ENCODE data around the gene CACNG5. TPM values are rescaled to one million over a fixed set of nuclear protein-coding genes. Genes with fewer than 3 reads are reported as not detected.

Gene CACNG5
- total RNA-seq, 1 donor from 2014 or later, result not detected

DNA sequence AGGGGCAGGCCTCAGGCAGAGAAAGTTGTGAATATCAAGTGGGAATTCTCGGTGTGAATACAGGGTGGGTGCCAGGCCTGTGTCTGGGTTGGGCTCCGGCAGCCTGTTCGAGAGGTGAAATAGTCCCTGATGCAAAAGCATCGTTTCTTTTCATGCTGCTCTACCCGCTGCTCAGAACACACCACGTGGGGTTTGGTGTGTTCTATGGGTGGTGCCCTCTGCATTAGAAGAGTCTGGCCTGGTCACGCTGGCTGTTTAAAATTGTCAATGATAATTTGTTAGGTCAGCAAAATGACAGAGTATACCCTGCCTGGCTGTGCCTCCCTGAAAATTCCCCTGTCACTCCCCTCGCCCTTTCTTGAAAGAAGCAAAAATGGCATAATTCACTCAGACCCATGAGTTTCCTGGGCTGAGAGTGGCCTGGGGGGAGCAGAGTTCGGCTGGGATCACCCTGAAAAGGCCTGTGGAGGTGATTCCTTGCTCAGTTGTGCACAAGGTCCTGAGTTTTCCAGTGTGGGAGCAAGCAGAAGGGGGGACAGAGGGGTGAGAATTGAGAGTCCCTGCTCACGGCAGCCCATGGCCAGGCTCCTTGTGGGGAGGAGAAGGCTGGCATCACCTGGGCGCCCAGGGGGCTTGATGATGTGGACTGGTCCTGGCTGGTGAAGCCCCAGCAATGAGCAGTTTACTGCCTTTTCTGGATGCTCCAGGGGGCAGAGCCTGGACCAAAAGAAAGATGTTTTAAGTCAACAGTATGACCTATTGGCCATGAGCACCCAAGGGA is 3.2 kb downstream of the CACNG5 start:
- H3K27me3 ChIP-seq (ENCODE audit: control insufficient read depth, insufficient read depth, low read length), result peaks cover 25% of the 10 kb centered on the region

DNA sequence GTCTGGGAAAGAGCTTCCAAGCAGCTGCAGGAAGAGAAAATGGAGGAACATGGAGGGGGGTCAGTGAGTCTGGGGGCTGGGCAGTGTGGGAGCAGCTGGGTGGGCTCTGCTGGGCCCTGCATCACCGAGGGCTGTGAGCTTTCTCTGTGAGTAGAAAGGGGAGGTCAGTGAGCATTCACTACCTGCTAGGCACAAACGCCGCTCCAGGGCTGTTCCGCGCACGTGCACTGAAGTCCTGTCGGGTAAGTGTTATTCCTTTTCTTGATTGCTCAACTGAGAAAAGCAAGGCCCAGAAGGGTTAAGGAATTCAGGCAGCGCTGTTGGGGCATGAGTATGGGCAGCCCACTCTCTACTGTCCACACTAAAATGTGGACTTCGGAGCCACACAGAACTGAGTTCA is 4.7 kb downstream of the CACNG5 start:
- no peak overlapping the region for H3K4me3 ChIP-seq (ENCODE audit: low read depth, low read length)
- TF ChIP-seq, protein P1, sequence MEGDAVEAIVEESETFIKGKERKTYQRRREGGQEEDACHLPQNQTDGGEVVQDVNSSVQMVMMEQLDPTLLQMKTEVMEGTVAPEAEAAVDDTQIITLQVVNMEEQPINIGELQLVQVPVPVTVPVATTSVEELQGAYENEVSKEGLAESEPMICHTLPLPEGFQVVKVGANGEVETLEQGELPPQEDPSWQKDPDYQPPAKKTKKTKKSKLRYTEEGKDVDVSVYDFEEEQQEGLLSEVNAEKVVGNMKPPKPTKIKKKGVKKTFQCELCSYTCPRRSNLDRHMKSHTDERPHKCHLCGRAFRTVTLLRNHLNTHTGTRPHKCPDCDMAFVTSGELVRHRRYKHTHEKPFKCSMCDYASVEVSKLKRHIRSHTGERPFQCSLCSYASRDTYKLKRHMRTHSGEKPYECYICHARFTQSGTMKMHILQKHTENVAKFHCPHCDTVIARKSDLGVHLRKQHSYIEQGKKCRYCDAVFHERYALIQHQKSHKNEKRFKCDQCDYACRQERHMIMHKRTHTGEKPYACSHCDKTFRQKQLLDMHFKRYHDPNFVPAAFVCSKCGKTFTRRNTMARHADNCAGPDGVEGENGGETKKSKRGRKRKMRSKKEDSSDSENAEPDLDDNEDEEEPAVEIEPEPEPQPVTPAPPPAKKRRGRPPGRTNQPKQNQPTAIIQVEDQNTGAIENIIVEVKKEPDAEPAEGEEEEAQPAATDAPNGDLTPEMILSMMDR (IDR thresholded peaks at IDR 0.05; ENCODE audit: insufficient read depth, low read length, poor library complexity, severe bottlenecking), result no peak
- peaks cover 21% of the 10 kb centered on the region for H3K27me3 ChIP-seq (ENCODE audit: control insufficient read depth, insufficient read depth, low read length)
- H3K36me3 ChIP-seq (ENCODE audit: control insufficient read depth, insufficient read depth, low read length), result no peaks in the 10 kb centered on the region
- DNase-seq (ENCODE audit: low read depth), result no peak

More for the DNA sequence above, 3.2 kb downstream of the CACNG5 start:
- Histone ChIP-seq H3K4me3 (ENCODE audit: low read depth, low read length) (no peak overlapping the region), H3K36me3 (ENCODE audit: control insufficient read depth, insufficient read depth, low read length) (no peaks in the 10 kb centered on the region)
- no peak for DNase-seq (ENCODE audit: low read depth)
- TF ChIP-seq, protein P1 (IDR thresholded peaks at IDR 0.05; ENCODE audit: insufficient read depth, low read length, poor library complexity, severe bottlenecking), result no peak

- Histone ChIP-seq H3K36me3 (ENCODE audit: control insufficient read depth, insufficient read depth, low read length) (no peaks in the 10 kb centered on the region), H3K4me3 (ENCODE audit: low read depth, low read length) (no peak overlapping the region), H3K27me3 (ENCODE audit: control insufficient read depth, insufficient read depth, low read length) (peaks cover 17% of the 10 kb centered on the region)
- TF ChIP-seq, protein P1 (IDR thresholded peaks at IDR 0.05; ENCODE audit: insufficient read depth, low read length, poor library complexity, severe bottlenecking), result no peak
- DNase-seq (ENCODE audit: low read depth), result no peak
Measured at GRCh38 chr17:66840061-66840460, 5.1 kb downstream of the CACNG5 start.

DNA sequence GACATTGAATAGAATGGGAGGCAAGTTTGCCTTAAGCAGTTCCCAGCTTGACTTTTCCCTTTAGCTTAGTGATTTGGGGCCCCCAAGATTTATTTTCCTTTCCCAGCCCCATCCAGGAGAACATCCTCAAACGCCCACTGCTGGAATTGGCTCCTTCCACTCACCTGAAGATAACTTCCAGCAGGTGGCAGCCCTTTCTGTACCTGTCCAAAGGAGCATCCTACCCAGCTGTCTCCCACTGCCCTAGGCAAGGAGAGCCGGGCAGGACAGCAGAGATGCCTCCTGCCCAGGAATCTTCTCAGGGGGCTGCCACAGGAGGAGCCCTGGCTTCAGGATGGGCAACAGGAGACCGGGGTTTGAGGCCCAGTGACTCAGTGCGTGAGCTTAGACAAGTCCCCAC is 6.4 kb downstream of the CACNG5 start:
- DNase-seq (ENCODE audit: low read depth), result no peak
- TF ChIP-seq, protein P1 (IDR thresholded peaks at IDR 0.05; ENCODE audit: insufficient read depth, low read length, poor library complexity, severe bottlenecking), result no peak

GRCh38 chr17:66841744-66842143 is 6.8 kb downstream of the CACNG5 start:
- Histone ChIP-seq H3K4me3 (ENCODE audit: low read depth, low read length) (no peak overlapping the region), H3K36me3 (ENCODE audit: control insufficient read depth, insufficient read depth, low read length) (no peaks in the 10 kb centered on the region), H3K27me3 (ENCODE audit: control insufficient read depth, insufficient read depth, low read length) (peaks cover under 1% of the 10 kb centered on the region)
- TF ChIP-seq, protein P1 (IDR thresholded peaks at IDR 0.05; ENCODE audit: insufficient read depth, low read length, poor library complexity, severe bottlenecking), result no peak
- DNase-seq (ENCODE audit: low read depth), result no peak

More for the DNA sequence above, 6.4 kb downstream of the CACNG5 start:
- H3K27me3 ChIP-seq (ENCODE audit: control insufficient read depth, insufficient read depth, low read length), result peaks cover 5% of the 10 kb centered on the region
- H3K4me3 ChIP-seq (ENCODE audit: low read depth, low read length), result no peak overlapping the region
- H3K36me3 ChIP-seq (ENCODE audit: control insufficient read depth, insufficient read depth, low read length), result no peaks in the 10 kb centered on the region

DNA sequence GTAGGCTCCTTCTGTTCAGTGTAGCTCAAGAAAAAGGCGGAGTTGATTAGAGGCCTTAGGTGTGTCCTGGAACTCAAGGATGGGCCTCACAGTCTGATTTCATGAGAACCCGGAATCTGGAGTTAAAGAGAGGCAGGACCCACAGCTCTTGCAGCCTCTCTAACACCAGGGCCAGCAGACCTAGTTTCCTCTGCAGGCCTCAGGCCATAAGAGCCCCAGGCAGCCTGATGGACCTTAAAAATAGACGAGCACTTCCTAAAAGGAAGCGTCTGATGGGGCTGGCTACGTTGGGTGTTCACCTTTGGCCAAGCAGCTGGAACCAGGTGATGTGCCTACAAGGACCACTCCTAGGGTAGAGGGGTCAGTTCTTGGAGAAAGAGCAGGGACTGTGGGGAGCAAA is 7.6 kb downstream of the CACNG5 start:
- no peaks in the 10 kb centered on the region for H3K27me3 ChIP-seq (ENCODE audit: control insufficient read depth, insufficient read depth, low read length)
- no peak for DNase-seq (ENCODE audit: low read depth)
- H3K36me3 ChIP-seq (ENCODE audit: control insufficient read depth, insufficient read depth, low read length), result no peaks in the 10 kb centered on the region
- H3K4me3 ChIP-seq (ENCODE audit: low read depth, low read length), result no peak overlapping the region
- TF ChIP-seq, protein P1 (IDR thresholded peaks at IDR 0.05; ENCODE audit: insufficient read depth, low read length, poor library complexity, severe bottlenecking), result no peak

All from kidney epithelial cell (primary cell).